ENCODE results near the gene ARTN. TPM values are rescaled to one million over a fixed set of nuclear protein-coding genes. Genes with fewer than 3 reads are reported as not detected.

Gene ARTN
- total and polyA plus RNA-seq, 5 donors from 2014 or later, result 1.5 TPM; not detected in 4

GRCh38 chr1:43930168-43930948 lies 3.2 kb upstream of the ARTN start:
- peak in 1 of 2 donors; percentile 32 for ATAC-seq (ENCODE audit: low read depth in 2 of 2)
- peaks cover 26% of the 10 kb centered on the region for H3K27me3 Mint-ChIP-seq
- Histone ChIP-seq H3K36me3 (ENCODE audit: control insufficient read depth, insufficient read depth, low read length) (peaks cover 3% of the 10 kb centered on the region), H3K27ac (ENCODE audit: insufficient read depth, low read length, poor library complexity, severe bottlenecking) (no peak overlapping the region), H3K4me1 (ENCODE audit: control insufficient read depth, insufficient read depth, low read length, poor library complexity, severe bottlenecking) (peaks cover 12% of the 10 kb centered on the region), H3K27me3 (ENCODE audit: control insufficient read depth, insufficient read depth, low read length) (peaks cover 10% of the 10 kb centered on the region), H3K4me3 (ENCODE audit: low read depth, low read length) (no peak overlapping the region), H3K9me3 (ENCODE audit: control insufficient read depth in 2 of 2, low read length in 2 of 2) (no peaks in the 10 kb centered on the region)
- H3K9me3 Mint-ChIP-seq, result no peaks in the 10 kb centered on the region
- peaks cover 0 to 23% (median 8%) of the 10 kb centered on the region in 4 donors for H3K4me1 Mint-ChIP-seq
- peaks cover 8% of the 10 kb centered on the region for H3K36me3 Mint-ChIP-seq
- H3K27ac Mint-ChIP-seq, result no peak overlapping the region
- peak overlapping the region in 1 of 4 donors; percentile 58 for H3K4me3 Mint-ChIP-seq
- peak in 1 of 3 donors; percentile 37 for DNase-seq

DNA sequence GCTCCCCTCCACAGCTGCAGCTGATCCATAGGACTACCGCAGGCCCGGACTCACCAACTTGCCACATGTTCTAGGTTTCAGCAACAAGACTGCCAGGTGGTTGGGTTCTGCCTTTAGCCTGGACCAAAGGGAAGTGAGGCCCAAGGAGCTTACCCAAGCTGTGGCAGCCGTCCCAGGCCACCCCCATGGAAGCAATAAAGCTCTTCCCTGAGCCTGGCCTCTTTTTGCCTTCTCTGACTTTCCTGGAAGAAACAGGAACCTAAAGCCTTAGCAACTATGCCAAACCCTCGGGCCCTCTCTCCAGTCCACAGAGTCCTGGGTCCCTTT lies 2.7 kb upstream of the ARTN start:
- Histone ChIP-seq H3K4me3 (ENCODE audit: low read depth, low read length) (no peak overlapping the region), H3K27ac (ENCODE audit: insufficient read depth, low read length, poor library complexity, severe bottlenecking) (no peak overlapping the region), H3K27me3 (ENCODE audit: control insufficient read depth, insufficient read depth, low read length) (peaks cover 10% of the 10 kb centered on the region), H3K9me3 (ENCODE audit: control insufficient read depth in 2 of 2, low read length in 2 of 2) (no peaks in the 10 kb centered on the region), H3K36me3 (ENCODE audit: control insufficient read depth, insufficient read depth, low read length) (peaks cover 1% of the 10 kb centered on the region), H3K4me1 (ENCODE audit: control insufficient read depth, insufficient read depth, low read length, poor library complexity, severe bottlenecking) (peaks cover 16% of the 10 kb centered on the region)
- Mint-ChIP-seq H3K36me3 (peaks cover 2% of the 10 kb centered on the region), H3K27ac (no peak overlapping the region), H3K4me1 (peaks cover 0 to 28% (median 10%) of the 10 kb centered on the region in 4 donors), H3K27me3 (peaks cover 30% of the 10 kb centered on the region), H3K9me3 (no peaks in the 10 kb centered on the region), H3K4me3 (no peak overlapping the region)
- no peak for ATAC-seq (ENCODE audit: low read depth in 2 of 2)
- no peak for DNase-seq

- ATAC-seq (ENCODE audit: low read depth in 2 of 2), result no peak
- H3K27ac Mint-ChIP-seq, result no peak overlapping the region
- no peak for DNase-seq
- peaks cover 22% of the 10 kb centered on the region for H3K4me1 ChIP-seq (ENCODE audit: control insufficient read depth, insufficient read depth, low read length, poor library complexity, severe bottlenecking)
- H3K9me3 Mint-ChIP-seq, result no peaks in the 10 kb centered on the region
- H3K4me3 ChIP-seq (ENCODE audit: low read depth, low read length), result no peak overlapping the region
- H3K27ac ChIP-seq (ENCODE audit: insufficient read depth, low read length, poor library complexity, severe bottlenecking), result no peak overlapping the region
- no peaks in the 10 kb centered on the region for H3K36me3 ChIP-seq (ENCODE audit: control insufficient read depth, insufficient read depth, low read length)
- peaks cover 34% of the 10 kb centered on the region for H3K27me3 Mint-ChIP-seq
- no peaks in the 10 kb centered on the region for H3K9me3 ChIP-seq (ENCODE audit: control insufficient read depth in 2 of 2, low read length in 2 of 2)
- H3K4me1 Mint-ChIP-seq, result peaks cover 0 to 28% (median 11%) of the 10 kb centered on the region in 4 donors
- no peak overlapping the region for H3K4me3 Mint-ChIP-seq
- H3K36me3 Mint-ChIP-seq, result no peaks in the 10 kb centered on the region
- H3K27me3 ChIP-seq (ENCODE audit: control insufficient read depth, insufficient read depth, low read length), result peaks cover 10% of the 10 kb centered on the region
Observed at GRCh38 chr1:43931711-43932660, 1.6 kb upstream of the ARTN start.

DNA sequence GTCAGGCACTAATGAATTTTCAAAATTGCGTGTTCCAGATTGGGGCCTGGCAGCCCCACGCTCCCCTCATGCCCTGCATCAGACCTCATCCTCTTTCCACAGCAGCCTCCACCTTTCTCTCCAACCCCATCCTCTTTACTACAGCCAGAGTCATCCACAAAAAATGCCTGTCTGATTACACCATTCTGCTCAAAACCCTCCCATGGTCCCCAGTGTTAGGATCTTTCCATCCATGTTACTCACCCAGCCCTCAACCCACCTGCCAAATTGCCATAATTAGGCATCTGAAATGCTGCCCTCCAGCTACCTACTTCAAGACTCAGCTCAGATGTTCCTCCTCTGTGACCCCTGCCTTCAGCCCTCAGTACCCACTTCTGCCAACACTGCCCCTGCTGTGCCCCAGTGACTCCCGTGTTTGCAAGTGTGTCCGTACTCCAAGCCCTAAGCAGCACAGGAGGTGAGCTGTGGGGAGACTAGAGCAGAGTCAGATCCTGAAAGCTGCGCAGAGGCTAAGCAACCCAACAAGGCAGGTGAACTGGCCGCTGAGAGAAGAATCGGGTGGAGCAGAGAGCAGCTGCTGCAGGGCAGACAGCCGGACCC lies 715 bp upstream of the ARTN start:
- no peaks in the 10 kb centered on the region for H3K9me3 ChIP-seq (ENCODE audit: control insufficient read depth in 2 of 2, low read length in 2 of 2)
- peak overlapping the region in 1 of 4 donors; percentile 13 for H3K4me3 Mint-ChIP-seq
- no peak overlapping the region for H3K4me3 ChIP-seq (ENCODE audit: low read depth, low read length)
- H3K36me3 Mint-ChIP-seq, result no peaks in the 10 kb centered on the region
- no peak overlapping the region for H3K27ac ChIP-seq (ENCODE audit: insufficient read depth, low read length, poor library complexity, severe bottlenecking)
- DNase-seq (peak in 1 of 3 donors; percentile 14), ATAC-seq (ENCODE audit: low read depth in 2 of 2) (no peak)
- H3K4me1 ChIP-seq (ENCODE audit: control insufficient read depth, insufficient read depth, low read length, poor library complexity, severe bottlenecking), result peaks cover 22% of the 10 kb centered on the region
- peak overlapping the region; percentile 27 to 54 (median 42) for H3K27ac Mint-ChIP-seq
- peaks cover 34% of the 10 kb centered on the region for H3K27me3 Mint-ChIP-seq
- no peaks in the 10 kb centered on the region for H3K9me3 Mint-ChIP-seq
- peaks cover 0 to 28% (median 11%) of the 10 kb centered on the region in 4 donors for H3K4me1 Mint-ChIP-seq
- no peaks in the 10 kb centered on the region for H3K36me3 ChIP-seq (ENCODE audit: control insufficient read depth, insufficient read depth, low read length)
- H3K27me3 ChIP-seq (ENCODE audit: control insufficient read depth, insufficient read depth, low read length), result peaks cover 10% of the 10 kb centered on the region

- no peaks in the 10 kb centered on the region for H3K9me3 ChIP-seq (ENCODE audit: control insufficient read depth in 2 of 2, low read length in 2 of 2)
- no peak overlapping the region for H3K27ac Mint-ChIP-seq
- peaks cover 0 to 28% (median 12%) of the 10 kb centered on the region in 4 donors for H3K4me1 Mint-ChIP-seq
- no peaks in the 10 kb centered on the region for H3K9me3 Mint-ChIP-seq
- H3K27me3 ChIP-seq (ENCODE audit: control insufficient read depth, insufficient read depth, low read length), result peaks cover 10% of the 10 kb centered on the region
- DNase-seq, result peak; percentile 29 to 46 (median 32)
- no peaks in the 10 kb centered on the region for H3K36me3 ChIP-seq (ENCODE audit: control insufficient read depth, insufficient read depth, low read length)
- peaks cover 34% of the 10 kb centered on the region for H3K27me3 Mint-ChIP-seq
- H3K4me1 ChIP-seq (ENCODE audit: control insufficient read depth, insufficient read depth, low read length, poor library complexity, severe bottlenecking), result peaks cover 22% of the 10 kb centered on the region
- H3K4me3 ChIP-seq (ENCODE audit: low read depth, low read length), result no peak overlapping the region
- ATAC-seq (ENCODE audit: low read depth in 2 of 2), result peak in 1 of 2 donors; percentile 35
- no peak overlapping the region for H3K27ac ChIP-seq (ENCODE audit: insufficient read depth, low read length, poor library complexity, severe bottlenecking)
- H3K4me3 Mint-ChIP-seq, result peak overlapping the region in 3 of 4 donors; percentile 50 to 66 (median 64)
- H3K36me3 Mint-ChIP-seq, result peaks cover 4% of the 10 kb centered on the region
Observed at GRCh38 chr1:43934101-43934985, 742 bp downstream of the ARTN start.

DNA sequence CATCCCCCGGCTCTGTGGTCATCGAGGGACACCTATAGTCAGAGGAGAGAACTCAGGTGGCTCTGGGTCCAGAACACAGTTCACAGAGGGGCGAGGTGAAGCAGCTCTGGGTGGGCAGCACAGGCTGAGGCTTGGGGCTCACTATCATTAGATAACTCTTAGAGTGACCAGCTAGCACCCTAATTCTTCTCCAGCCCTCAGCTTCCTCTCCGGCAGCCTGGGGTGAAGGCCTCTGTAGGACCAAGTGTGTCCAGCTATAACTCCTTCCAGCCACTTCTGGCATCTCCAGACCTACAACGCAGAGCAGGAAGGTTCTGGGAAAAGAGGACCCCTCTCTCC lies 1.4 kb downstream of the ARTN start:
- Mint-ChIP-seq H3K9me3 (no peaks in the 10 kb centered on the region), H3K4me3 (peak overlapping the region in 1 of 4 donors; percentile 64)

More for the DNA sequence above, 1.4 kb downstream of the ARTN start:
- Histone ChIP-seq H3K36me3 (ENCODE audit: control insufficient read depth, insufficient read depth, low read length) (no peaks in the 10 kb centered on the region), H3K4me1 (ENCODE audit: control insufficient read depth, insufficient read depth, low read length, poor library complexity, severe bottlenecking) (peaks cover 22% of the 10 kb centered on the region), H3K4me3 (ENCODE audit: low read depth, low read length) (no peak overlapping the region), H3K27ac (ENCODE audit: insufficient read depth, low read length, poor library complexity, severe bottlenecking) (no peak overlapping the region), H3K27me3 (ENCODE audit: control insufficient read depth, insufficient read depth, low read length) (peaks cover 10% of the 10 kb centered on the region), H3K9me3 (ENCODE audit: control insufficient read depth in 2 of 2, low read length in 2 of 2) (no peaks in the 10 kb centered on the region)
- ATAC-seq (ENCODE audit: low read depth in 2 of 2) (no peak), DNase-seq (no peak)
- peaks cover 34% of the 10 kb centered on the region for H3K27me3 Mint-ChIP-seq
- H3K27ac Mint-ChIP-seq, result peak overlapping the region in 1 of 3 donors; percentile 20
- H3K4me1 Mint-ChIP-seq, result peaks cover 0 to 30% (median 15%) of the 10 kb centered on the region in 4 donors
- peaks cover 9% of the 10 kb centered on the region for H3K36me3 Mint-ChIP-seq

All from CD4-positive, CD25-positive, alpha-beta regulatory T cell (primary cell).